Nephron progenitor cell (in vitro differentiated cells): ENCODE data around the gene PLEKHA6.
A peak's percentile ranks its signal among the peaks of the same experiment; 100 is the strongest.

Experiments used
- DNase-seq: peaks from one replicate; pipeline ENCODE4 v3.0.0; 2021
- H3K27ac Mint-ChIP-seq: 2 replicates; pipeline ENCODE4 v1.8.0; 2021; ENCODE audit warnings: mild to moderate bottlenecking, moderate library complexity, mixed read lengths
- H3K27me3 Mint-ChIP-seq: 2 replicates; pipeline ENCODE4 v1.8.0; 2021; ENCODE audit warnings: mild to moderate bottlenecking, low read depth, mixed read lengths; ENCODE audit not compliant: poor library complexity
- H3K36me3 Mint-ChIP-seq: 2 replicates; pipeline ENCODE4 v1.8.0; 2021; ENCODE audit warnings: low read depth, mixed read lengths
- H3K4me1 Mint-ChIP-seq: 2 replicates; pipeline ENCODE4 v1.8.0; 2021; ENCODE audit warnings: mixed read lengths
- H3K4me3 Mint-ChIP-seq: 2 replicates; pipeline ENCODE4 v1.8.0; 2021; ENCODE audit warnings: mild to moderate bottlenecking, moderate library complexity, mixed read lengths
- H3K9me3 Mint-ChIP-seq: 2 replicates; pipeline ENCODE4 v1.8.0; 2021; ENCODE audit warnings: mild to moderate bottlenecking, moderate library complexity, mixed read lengths
- CTCF ChIP-seq: fragments of 200-600 bp; sonication (generic); IDR thresholded peaks from 2 replicates; pipeline ENCODE4 v1.5.0; 2021; ENCODE audit warnings: antibody characterized with exemption

The PLEKHA6 gene

GRCh38 chr1:204206121-204206520, 153.6 kb downstream of the PLEKHA6 start:
- H3K27me3 Mint-ChIP-seq = peaks cover 77% of the 10 kb centered on the region
- no peak for TF ChIP-seq CTCF
- no peaks in the 10 kb centered on the region for H3K4me1 Mint-ChIP-seq
- no peaks in the 10 kb centered on the region for H3K36me3 Mint-ChIP-seq
- H3K27ac Mint-ChIP-seq = no peak overlapping the region
- H3K9me3 Mint-ChIP-seq = no peaks in the 10 kb centered on the region
- DNase-seq = no peak
- H3K4me3 Mint-ChIP-seq = no peak overlapping the region

- Mint-ChIP-seq H3K27me3 (peaks cover 83% of the 10 kb centered on the region), H3K27ac (no peak overlapping the region), H3K36me3 (no peaks in the 10 kb centered on the region), H3K4me3 (no peak overlapping the region), H3K4me1 (no peaks in the 10 kb centered on the region), H3K9me3 (no peaks in the 10 kb centered on the region)
- no peak for DNase-seq
- TF ChIP-seq CTCF = no peak
Observed at GRCh38 chr1:204205486-204205885, 154.2 kb downstream of the PLEKHA6 start.

- DNase-seq = no peak
- Mint-ChIP-seq H3K9me3 (no peaks in the 10 kb centered on the region), H3K4me1 (no peaks in the 10 kb centered on the region), H3K36me3 (no peaks in the 10 kb centered on the region), H3K27ac (no peak overlapping the region), H3K4me3 (no peak overlapping the region), H3K27me3 (peaks cover 83% of the 10 kb centered on the region)
- TF ChIP-seq CTCF = no peak
Observed at GRCh38 chr1:204204944-204205343, 154.8 kb downstream of the PLEKHA6 start.

GRCh38 chr1:204203206-204203767, 156.4 kb downstream of the PLEKHA6 start:
- Mint-ChIP-seq H3K4me3 (no peak overlapping the region), H3K4me1 (no peaks in the 10 kb centered on the region), H3K36me3 (no peaks in the 10 kb centered on the region), H3K9me3 (no peaks in the 10 kb centered on the region), H3K27me3 (peaks cover 83% of the 10 kb centered on the region), H3K27ac (no peak overlapping the region)
- no peak for DNase-seq
- no peak for TF ChIP-seq CTCF

DNA sequence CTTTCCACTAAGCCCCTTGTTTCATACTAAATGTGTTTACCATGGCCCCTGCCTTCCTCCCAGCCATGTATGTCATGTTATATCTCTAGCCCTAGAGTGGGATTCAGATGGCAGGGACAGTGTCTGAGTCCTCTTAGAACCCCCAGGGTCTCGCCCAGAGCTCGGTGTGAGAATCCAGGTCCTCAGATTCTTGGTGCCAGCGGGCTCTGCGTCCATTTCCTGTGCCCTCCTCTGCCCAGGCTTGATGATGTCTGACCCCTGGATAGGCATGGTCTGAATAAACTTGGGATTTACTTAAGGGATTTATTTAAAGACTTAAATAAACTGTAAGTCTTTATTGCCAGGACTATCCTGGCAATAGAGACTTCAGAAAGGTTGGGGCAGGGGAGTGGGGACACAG, 157.2 kb downstream of the PLEKHA6 start:
- no peak overlapping the region for H3K27ac Mint-ChIP-seq
- H3K9me3 Mint-ChIP-seq = no peaks in the 10 kb centered on the region
- TF ChIP-seq CTCF = no peak
- no peak overlapping the region for H3K4me3 Mint-ChIP-seq
- H3K27me3 Mint-ChIP-seq = peaks cover 84% of the 10 kb centered on the region
- H3K36me3 Mint-ChIP-seq = no peaks in the 10 kb centered on the region
- no peaks in the 10 kb centered on the region for H3K4me1 Mint-ChIP-seq
- no peak for DNase-seq

DNA sequence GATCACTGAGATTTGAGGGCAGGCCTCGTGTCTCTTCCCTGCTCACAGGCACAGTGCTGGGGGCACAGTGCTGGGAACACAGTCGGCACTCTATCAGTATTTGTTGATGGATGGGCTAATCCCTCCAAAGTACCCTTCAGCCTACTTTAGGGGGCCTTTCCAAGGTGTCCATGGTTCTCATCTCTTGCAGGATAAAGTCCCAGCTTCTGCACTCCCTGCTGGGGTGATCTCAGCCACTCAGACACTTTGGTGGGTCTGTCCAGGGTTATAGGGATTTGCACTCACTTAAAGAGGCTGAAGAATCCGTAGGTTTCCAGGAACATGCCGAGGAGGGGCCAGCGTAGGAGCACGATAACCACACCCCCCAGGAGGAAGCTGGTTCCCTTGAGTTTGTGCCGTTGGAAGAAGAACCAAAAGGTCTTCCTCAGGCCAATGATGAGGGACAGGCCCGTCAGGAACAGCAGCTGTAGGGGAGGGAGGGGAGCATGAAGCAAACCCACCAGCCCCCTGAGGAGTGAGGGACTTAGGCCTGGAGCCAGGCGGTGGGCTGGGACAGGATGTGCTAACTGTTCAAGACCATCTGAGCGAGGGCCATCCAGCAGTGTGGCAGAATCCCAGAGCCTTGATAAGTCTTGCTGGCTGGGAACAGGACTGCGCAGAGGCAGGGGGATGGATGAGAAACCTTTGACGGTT, 158.2 kb downstream of the PLEKHA6 start:
- peaks cover 3% of the 10 kb centered on the region for H3K4me1 Mint-ChIP-seq
- DNase-seq = no peak
- H3K27me3 Mint-ChIP-seq = peaks cover 84% of the 10 kb centered on the region
- peak overlapping the region; percentile 8 for H3K27ac Mint-ChIP-seq
- no peaks in the 10 kb centered on the region for H3K36me3 Mint-ChIP-seq
- H3K4me3 Mint-ChIP-seq = no peak overlapping the region
- TF ChIP-seq CTCF = no peak
- no peaks in the 10 kb centered on the region for H3K9me3 Mint-ChIP-seq
